Measurements from ENCODE around the gene RAB8B.
"Not testable (repeated sequence)": the region's sequence is repeated elsewhere in the genome, so short reads cannot be mapped to it uniquely, and the experiment has no call there.

The RAB8B gene

DNA sequence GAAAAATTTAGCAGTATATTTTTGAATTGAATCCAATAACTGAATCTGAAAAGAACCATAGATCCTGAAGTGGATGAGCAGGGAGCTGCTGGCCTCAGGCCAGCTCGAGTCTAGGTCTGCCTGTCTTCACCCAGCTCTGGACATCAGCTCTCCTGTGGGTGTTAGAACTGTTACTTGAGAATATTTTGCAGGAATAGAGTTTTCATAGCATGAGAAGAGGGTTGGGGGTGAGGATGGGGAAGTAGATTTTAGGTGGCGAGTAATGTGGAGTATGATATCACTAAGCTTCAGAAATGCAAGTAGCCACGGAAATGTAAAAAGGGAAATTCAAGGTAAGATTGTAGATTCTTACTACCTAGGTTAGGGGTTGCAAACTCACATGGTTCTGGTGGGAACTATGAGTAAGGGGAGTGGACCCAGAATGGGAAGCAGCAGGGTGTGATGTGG, 6.2 kb downstream of the RAB8B start:
- H3K4me1 ChIP-seq (ENCODE audit: control insufficient read depth, insufficient read depth, low read length) = peaks cover 73% of the 10 kb centered on the region
- DNase-seq (ENCODE audit: low read depth) = no peak
- H3K4me3 ChIP-seq (ENCODE audit: low read length) = peak overlapping the region; percentile 24
- no peaks in the 10 kb centered on the region for H3K9me3 ChIP-seq (ENCODE audit: control insufficient read depth, low read length)
- H3K27me3 ChIP-seq (replicated peaks; ENCODE audit: control insufficient read depth, insufficient read depth, low read length) = no peaks in the 10 kb centered on the region
- H3K36me3 ChIP-seq (ENCODE audit: control insufficient read depth, insufficient read depth, low read length, severe bottlenecking) = no peaks in the 10 kb centered on the region
- no peak overlapping the region for H3K9ac ChIP-seq (ENCODE audit: low read length)

DNA sequence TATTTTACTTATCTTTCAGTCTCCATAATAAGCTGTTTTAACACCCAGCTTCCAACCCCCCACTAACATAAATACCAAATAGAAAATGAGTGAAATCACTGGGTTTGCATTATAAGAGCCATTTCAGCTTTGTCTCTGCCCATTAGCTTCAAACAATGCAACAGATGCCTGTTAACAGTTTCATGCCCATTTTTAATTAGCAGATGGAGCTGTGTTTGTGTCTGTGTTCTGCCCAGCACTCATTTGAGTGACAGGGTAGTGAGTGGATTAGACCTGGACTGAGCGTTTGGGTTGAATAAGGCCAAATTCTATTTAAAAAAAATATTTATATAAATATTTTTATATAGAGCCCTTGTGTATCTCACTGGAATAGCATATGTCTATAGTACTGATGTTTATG, 7.4 kb downstream of the RAB8B start:
- Histone ChIP-seq H3K27me3 (replicated peaks; ENCODE audit: control insufficient read depth, insufficient read depth, low read length) (no peaks in the 10 kb centered on the region), H3K36me3 (ENCODE audit: control insufficient read depth, insufficient read depth, low read length, severe bottlenecking) (no peaks in the 10 kb centered on the region), H3K4me3 (ENCODE audit: low read length) (no peak overlapping the region), H3K9ac (ENCODE audit: low read length) (no peak overlapping the region), H3K9me3 (ENCODE audit: control insufficient read depth, low read length) (no peaks in the 10 kb centered on the region), H3K4me1 (ENCODE audit: control insufficient read depth, insufficient read depth, low read length) (peaks cover 60% of the 10 kb centered on the region)
- DNase-seq (ENCODE audit: low read depth) = no peak

DNA sequence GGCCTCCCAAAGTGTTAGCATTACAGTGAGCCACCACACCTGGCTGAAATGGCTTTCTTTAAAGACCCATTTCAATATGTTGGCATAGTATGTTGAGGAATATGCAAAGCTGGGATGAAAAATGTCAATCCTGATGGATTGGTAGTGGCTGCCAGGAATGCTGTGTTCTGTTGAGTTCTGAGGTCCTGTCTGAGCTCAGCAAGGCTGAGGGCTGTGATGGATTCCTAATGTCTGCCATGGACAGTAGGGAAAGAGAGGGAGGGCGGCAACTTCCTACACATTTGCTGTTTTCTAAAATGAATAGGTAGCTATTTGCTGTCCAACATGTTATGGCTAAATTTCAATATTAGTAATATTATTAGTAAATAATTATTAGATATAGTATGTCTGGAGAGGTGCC, 8.2 kb downstream of the RAB8B start:
- Histone ChIP-seq H3K4me3 (ENCODE audit: low read length) (no peak overlapping the region), H3K9me3 (ENCODE audit: control insufficient read depth, low read length) (no peaks in the 10 kb centered on the region), H3K36me3 (ENCODE audit: control insufficient read depth, insufficient read depth, low read length, severe bottlenecking) (no peaks in the 10 kb centered on the region), H3K9ac (ENCODE audit: low read length) (no peak overlapping the region), H3K27me3 (replicated peaks; ENCODE audit: control insufficient read depth, insufficient read depth, low read length) (no peaks in the 10 kb centered on the region), H3K4me1 (ENCODE audit: control insufficient read depth, insufficient read depth, low read length) (peaks cover 54% of the 10 kb centered on the region)
- DNase-seq (ENCODE audit: low read depth) = no peak

DNA sequence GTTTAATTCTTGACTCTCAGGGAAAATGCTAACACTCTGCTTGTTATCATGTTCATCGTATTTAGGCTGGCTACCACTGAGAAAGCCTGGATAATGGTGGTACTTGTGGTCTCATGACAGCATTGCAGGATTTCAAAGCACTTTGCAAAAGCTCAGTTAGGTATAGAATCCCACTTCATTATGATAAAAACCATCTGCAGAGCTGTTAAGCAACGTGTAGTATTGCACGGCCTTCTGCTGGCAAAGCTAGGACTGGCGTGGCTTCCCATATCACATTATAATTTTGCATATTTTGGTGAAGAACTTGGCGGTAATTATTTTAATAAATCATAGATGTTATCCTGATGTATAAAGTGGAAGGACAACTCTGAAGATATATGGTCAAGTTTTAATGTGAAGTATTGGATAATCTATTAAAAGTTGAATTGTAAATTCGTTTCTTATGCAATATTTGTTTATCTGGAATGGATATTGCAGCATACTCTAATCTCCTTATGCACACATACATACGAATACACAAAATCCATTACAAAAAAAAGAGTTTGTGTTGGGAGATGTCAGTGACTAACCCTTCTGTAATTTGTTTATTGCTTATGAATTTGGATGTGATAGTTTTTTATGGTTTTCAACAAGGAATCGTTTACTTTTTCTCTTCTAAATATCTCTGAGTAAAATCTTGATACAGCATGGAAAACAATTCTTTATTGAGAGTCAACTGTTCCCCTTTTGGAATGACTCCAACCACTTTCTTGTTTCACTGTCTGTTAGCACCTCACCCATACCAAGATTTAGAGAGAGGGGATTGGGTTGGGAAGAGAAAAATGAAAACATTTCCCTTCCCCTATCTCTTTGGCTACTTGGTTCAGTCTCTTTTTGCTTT, 9.2 kb downstream of the RAB8B start:
- Histone ChIP-seq H3K9ac (ENCODE audit: low read length) (peak overlapping the region; percentile 24), H3K4me1 (ENCODE audit: control insufficient read depth, insufficient read depth, low read length) (peaks cover 54% of the 10 kb centered on the region), H3K4me3 (ENCODE audit: low read length) (peak overlapping the region; percentile 48), H3K9me3 (ENCODE audit: control insufficient read depth, low read length) (no peaks in the 10 kb centered on the region), H3K27me3 (replicated peaks; ENCODE audit: control insufficient read depth, insufficient read depth, low read length) (no peaks in the 10 kb centered on the region), H3K36me3 (ENCODE audit: control insufficient read depth, insufficient read depth, low read length, severe bottlenecking) (no peaks in the 10 kb centered on the region)
- DNase-seq (ENCODE audit: low read depth) = peak; percentile 40

DNA sequence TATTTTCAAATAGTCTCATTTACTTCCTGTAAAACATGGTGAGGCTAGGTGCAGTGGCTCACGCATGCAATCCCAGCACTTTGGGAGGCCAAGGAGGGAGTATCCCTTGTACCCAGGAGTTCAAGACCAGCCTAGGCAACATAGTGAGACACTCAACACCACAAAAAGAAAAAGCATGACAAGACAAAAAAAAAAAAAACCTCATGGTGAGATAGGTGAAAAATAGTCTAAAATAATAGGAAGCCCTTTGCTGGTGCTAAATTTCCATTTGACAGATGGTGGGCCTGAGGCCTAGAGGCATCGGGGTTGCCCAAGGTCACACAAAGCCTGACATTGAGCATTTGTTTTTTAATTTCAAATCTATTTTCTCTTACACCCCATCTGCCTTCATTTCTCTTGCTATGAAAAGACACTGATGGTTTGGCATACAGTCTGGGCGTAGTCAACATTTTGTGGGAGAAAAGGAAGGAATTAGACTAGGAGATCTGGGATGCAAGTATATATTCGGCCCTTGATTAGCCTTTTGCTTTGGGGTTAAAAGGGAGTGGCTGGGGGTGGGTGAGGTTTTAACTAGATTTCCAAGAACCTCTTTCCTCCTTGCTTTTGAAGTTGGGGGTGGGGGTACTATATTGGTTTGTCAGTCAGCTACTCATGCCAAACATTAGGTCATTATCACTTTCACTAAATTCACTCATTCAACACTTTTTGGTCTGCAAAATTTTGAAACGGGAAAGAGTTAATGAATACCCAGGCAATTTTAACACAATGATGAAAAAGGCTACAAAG, 11.3 kb downstream of the RAB8B start:
- H3K4me3 ChIP-seq (ENCODE audit: low read length) = no peak overlapping the region
- no peak for DNase-seq (ENCODE audit: low read depth)
- no peaks in the 10 kb centered on the region for H3K27me3 ChIP-seq (replicated peaks; ENCODE audit: control insufficient read depth, insufficient read depth, low read length)
- no peaks in the 10 kb centered on the region for H3K9me3 ChIP-seq (ENCODE audit: control insufficient read depth, low read length)
- H3K9ac ChIP-seq (ENCODE audit: low read length) = no peak overlapping the region
- peaks cover 34% of the 10 kb centered on the region for H3K4me1 ChIP-seq (ENCODE audit: control insufficient read depth, insufficient read depth, low read length)
- no peaks in the 10 kb centered on the region for H3K36me3 ChIP-seq (ENCODE audit: control insufficient read depth, insufficient read depth, low read length, severe bottlenecking)

DNA sequence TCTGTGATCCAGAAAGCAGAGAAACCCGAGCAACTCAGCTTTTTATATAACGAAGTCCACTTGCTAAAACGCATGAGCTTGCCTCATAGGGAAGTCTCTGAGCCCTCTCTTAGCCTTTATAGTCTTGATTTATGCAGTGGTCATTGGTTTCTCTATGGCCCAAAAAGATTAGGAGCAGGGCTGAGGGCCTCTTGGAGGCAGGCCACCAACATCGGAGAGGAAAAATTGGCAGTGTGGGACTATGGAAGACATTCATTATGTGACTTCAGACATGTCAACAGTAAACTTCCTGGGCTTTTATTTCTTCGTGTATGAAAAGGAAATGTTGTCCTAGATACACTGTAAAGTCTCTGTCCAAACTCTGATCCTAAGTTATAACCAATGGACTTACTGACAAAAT, 13.5 kb downstream of the RAB8B start:
- no peak overlapping the region for H3K9ac ChIP-seq (ENCODE audit: low read length)
- H3K4me3 ChIP-seq (ENCODE audit: low read length) = no peak overlapping the region
- no peaks in the 10 kb centered on the region for H3K36me3 ChIP-seq (ENCODE audit: control insufficient read depth, insufficient read depth, low read length, severe bottlenecking)
- H3K27me3 ChIP-seq (replicated peaks; ENCODE audit: control insufficient read depth, insufficient read depth, low read length) = no peaks in the 10 kb centered on the region
- peaks cover 22% of the 10 kb centered on the region for H3K4me1 ChIP-seq (ENCODE audit: control insufficient read depth, insufficient read depth, low read length)
- no peak for DNase-seq (ENCODE audit: low read depth)
- H3K9me3 ChIP-seq (ENCODE audit: control insufficient read depth, low read length) = no peaks in the 10 kb centered on the region

DNA sequence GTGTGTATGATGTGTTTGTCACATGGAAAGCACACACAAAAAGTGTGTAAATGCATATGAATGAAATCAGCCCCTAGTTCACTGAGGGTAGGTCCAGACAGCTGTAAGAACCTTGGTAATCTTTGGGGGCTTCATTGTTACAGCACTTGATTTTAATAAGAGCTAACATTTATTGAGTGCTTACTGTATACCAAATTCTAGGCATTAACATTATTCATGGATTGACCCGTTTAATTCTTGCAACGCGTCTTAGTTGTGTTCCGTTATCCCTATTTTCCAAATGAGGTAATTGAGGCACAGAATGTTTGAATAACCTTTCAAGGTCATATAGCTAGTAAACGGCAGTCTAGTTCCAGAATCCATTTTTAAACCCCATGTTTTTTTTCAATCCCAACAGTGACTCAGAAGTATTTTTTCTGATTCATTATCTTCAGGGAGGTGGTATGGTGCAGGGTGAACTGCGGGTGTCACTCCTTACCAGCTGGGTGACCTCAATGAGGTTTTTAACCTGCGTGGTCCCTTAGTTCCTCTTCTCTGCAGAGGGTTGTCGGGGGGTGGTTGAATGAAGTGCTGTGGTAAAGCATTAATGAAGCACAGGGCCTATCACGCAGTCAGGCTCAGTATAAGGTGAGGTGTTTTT, 14.2 kb downstream of the RAB8B start:
- H3K27me3 ChIP-seq (replicated peaks; ENCODE audit: control insufficient read depth, insufficient read depth, low read length) = no peaks in the 10 kb centered on the region
- no peaks in the 10 kb centered on the region for H3K9me3 ChIP-seq (ENCODE audit: control insufficient read depth, low read length)
- H3K36me3 ChIP-seq (ENCODE audit: control insufficient read depth, insufficient read depth, low read length, severe bottlenecking) = no peaks in the 10 kb centered on the region
- H3K4me3 ChIP-seq (ENCODE audit: low read length) = no peak overlapping the region
- DNase-seq (ENCODE audit: low read depth) = no peak
- H3K4me1 ChIP-seq (ENCODE audit: control insufficient read depth, insufficient read depth, low read length) = peaks cover 15% of the 10 kb centered on the region
- no peak overlapping the region for H3K9ac ChIP-seq (ENCODE audit: low read length)

DNA sequence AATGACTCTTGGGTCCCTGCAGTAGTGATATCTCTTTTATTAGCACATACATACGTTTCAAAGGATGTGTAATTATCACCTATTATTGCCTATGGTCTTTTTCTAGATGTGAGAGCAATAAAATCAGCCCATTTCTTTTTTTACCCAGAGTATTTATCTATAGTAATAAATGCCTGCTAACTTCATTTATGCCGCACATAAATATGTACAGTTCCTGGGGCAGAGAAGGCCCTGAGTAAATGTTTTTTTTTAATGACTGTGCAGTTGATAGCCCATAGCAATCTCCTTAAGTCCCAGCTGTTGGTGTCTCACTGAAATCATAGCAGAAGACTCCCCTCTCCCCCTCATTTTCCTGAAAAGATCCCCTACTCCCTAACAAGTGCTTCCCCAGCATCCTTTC, 16.7 kb downstream of the RAB8B start:
- DNase-seq (ENCODE audit: low read depth) = no peak
- Histone ChIP-seq H3K4me3 (ENCODE audit: low read length) (no peak overlapping the region), H3K9me3 (ENCODE audit: control insufficient read depth, low read length) (no peaks in the 10 kb centered on the region), H3K36me3 (ENCODE audit: control insufficient read depth, insufficient read depth, low read length, severe bottlenecking) (no peaks in the 10 kb centered on the region), H3K9ac (ENCODE audit: low read length) (no peak overlapping the region), H3K27me3 (replicated peaks; ENCODE audit: control insufficient read depth, insufficient read depth, low read length) (no peaks in the 10 kb centered on the region), H3K4me1 (ENCODE audit: control insufficient read depth, insufficient read depth, low read length) (peaks cover 7% of the 10 kb centered on the region)

DNA sequence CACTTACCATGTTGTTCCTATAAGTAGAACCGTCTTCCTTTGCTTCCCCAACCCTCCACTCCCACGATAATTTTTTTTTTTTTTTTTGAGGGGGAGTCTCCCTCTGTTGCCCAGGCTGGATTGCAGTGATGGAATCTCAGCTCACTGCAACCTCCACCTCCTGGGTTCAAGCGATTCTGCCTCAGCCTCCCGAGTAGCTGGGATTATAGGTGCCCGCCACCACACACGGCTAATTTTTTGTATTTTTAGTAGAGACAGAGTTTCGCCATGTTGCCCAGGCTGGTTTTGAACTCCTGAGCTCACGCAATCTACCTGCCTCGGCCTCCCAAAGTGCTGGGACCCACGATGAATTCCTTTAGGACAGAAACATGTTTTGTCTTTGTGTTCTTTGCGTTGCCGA, 19.4 kb downstream of the RAB8B start:
- not testable (repeated sequence) for H3K9me3 ChIP-seq (ENCODE audit: control insufficient read depth, low read length); H3K36me3 ChIP-seq (ENCODE audit: control insufficient read depth, insufficient read depth, low read length, severe bottlenecking); H3K27me3 ChIP-seq (replicated peaks; ENCODE audit: control insufficient read depth, insufficient read depth, low read length); H3K9ac ChIP-seq (ENCODE audit: low read length); H3K4me3 ChIP-seq (ENCODE audit: low read length); DNase-seq (ENCODE audit: low read depth)
- H3K4me1 ChIP-seq (ENCODE audit: control insufficient read depth, insufficient read depth, low read length) = peaks cover 30% of the 10 kb centered on the region

DNA sequence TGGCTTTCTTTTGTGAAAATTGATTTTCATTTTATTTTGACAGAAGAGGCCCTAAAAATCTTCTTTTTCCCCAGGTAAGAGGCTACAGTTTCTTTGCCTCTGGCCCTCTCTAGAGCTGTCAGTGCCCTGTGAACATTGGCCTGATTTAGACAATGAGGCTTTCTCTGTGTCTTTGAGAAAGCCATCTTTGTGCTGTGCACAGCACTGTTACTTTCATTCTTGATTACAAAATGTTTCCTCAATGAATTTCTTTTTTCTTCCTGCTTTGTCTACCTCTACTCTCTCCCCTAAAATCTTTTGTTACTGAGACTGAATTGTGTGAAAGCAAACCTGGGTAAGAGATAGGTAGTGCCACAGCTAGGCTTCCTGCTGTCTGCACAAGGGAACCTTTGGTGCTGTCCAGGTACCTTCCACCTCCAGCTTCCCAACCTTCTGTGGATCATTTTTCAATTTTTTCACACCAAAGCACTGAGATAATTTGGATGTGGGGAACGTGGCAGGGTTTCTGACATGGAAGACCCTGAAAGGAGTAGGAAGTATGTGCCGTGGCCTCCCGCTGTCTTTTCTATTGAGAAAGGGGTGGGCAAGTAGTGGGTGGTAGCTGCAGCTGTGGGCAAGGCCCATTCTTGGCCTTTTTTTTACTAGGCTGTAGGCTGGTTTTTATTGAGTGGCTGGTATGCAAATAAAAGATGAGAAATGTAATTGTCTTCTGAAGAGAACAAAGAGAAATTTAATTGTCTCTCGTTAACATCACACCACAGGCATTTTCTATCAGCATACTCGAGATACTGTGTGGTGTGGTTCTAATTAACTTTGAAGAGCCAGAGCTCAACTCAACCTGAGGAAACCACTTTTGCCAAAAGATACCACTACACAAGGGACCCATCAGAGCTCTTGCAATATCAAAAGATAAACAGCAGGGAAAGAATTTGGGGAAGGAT, 21.0 kb downstream of the RAB8B start:
- H3K9me3 ChIP-seq (ENCODE audit: control insufficient read depth, low read length) = no peaks in the 10 kb centered on the region
- H3K4me3 ChIP-seq (ENCODE audit: low read length) = no peak overlapping the region
- no peaks in the 10 kb centered on the region for H3K36me3 ChIP-seq (ENCODE audit: control insufficient read depth, insufficient read depth, low read length, severe bottlenecking)
- DNase-seq (ENCODE audit: low read depth) = no peak
- no peak overlapping the region for H3K9ac ChIP-seq (ENCODE audit: low read length)
- H3K4me1 ChIP-seq (ENCODE audit: control insufficient read depth, insufficient read depth, low read length) = peaks cover 36% of the 10 kb centered on the region
- H3K27me3 ChIP-seq (replicated peaks; ENCODE audit: control insufficient read depth, insufficient read depth, low read length) = no peaks in the 10 kb centered on the region
